Gastroesophageal sphincter (tissue), 4 donors: ENCODE results near the gene CYP46A1. TPM values are rescaled to one million over a fixed set of nuclear protein-coding genes. Genes with fewer than 3 reads are reported as not detected.

Experiments
- ATAC-seq: fragments of 150-250 bp; one replicate; pipeline ENCODE4 v1.9.1; 2016; ENCODE audit warnings: mild to moderate bottlenecking, moderate library complexity
- H3K27ac ChIP-seq, 4 donors: fragments of 200-600 bp; sonication (generic) in 3 of 4; 1 replicate in 3 of 4; 2 replicates in 1 of 4; pipeline ENCODE4 v1.5.1; 2016 to 2019
- H3K27me3 ChIP-seq: fragments of 200-600 bp; sonication (generic); one replicate; pipeline ENCODE4 v1.5.1; 2019
- H3K36me3 ChIP-seq, 2 donors: fragments of 200-600 bp; sonication (generic); one replicate each; pipeline ENCODE4 v1.5.1; 2019; ENCODE audit warnings: control low read depth in 1 of 2
- H3K4me1 ChIP-seq, 3 donors: fragments of 200-600 bp; sonication (generic); 1 replicate in 2 of 3; 2 replicates in 1 of 3; pipeline ENCODE4 v1.5.1; 2016 to 2019; ENCODE audit warnings: control low read depth in 2 of 3
- H3K4me3 ChIP-seq, 2 donors: fragments of 200-600 bp; sonication (generic); one replicate each; pipeline ENCODE4 v1.5.1; 2019; ENCODE audit warnings: mild to moderate bottlenecking in 1 of 2, moderate library complexity in 1 of 2
- H3K9me3 ChIP-seq, 3 donors: fragments of 200-600 bp; sonication (generic); one replicate each; pipeline ENCODE4 v1.5.1; 2017 to 2019; ENCODE audit warnings: control low read depth in 2 of 3
- EP300 ChIP-seq: sonication (generic); formaldehyde crosslinking; IDR thresholded peaks from one replicate; pipeline ENCODE4 v1.6.1; 2017; ENCODE audit warnings: antibody characterized with exemption, mild to moderate bottlenecking
- POLR2A ChIP-seq, 2 donors: fragments of 450-650 bp; IDR thresholded peaks; one replicate each; pipeline ENCODE4 v1.6.1; 2017; ENCODE audit warnings: antibody characterized with exemption in 2 of 2, mild to moderate bottlenecking in 2 of 2, moderate library complexity in 1 of 2
- POLR2AphosphoS5 ChIP-seq: sonication (generic); formaldehyde crosslinking; IDR thresholded peaks from one replicate; pipeline ENCODE4 v1.6.1; 2017; ENCODE audit warnings: antibody characterized with exemption
- WGBS, 2 donors: methylation state at CpG; one replicate each; pipeline ENCODE4 v1.1.5; 2018; ENCODE audit warnings: low coverage in 1 of 2; 5-methylcytosine and 5-hydroxymethylcytosine counted together
- total RNA-seq, 4 donors: library from RNA; depleted of rRNA; stranded (reverse); fragments of >200 nt; gene quantifications; one replicate each; pipeline ENCODE4 v1.1.0, GENCODE V29; 2016
- TF ChIP-seq, protein P1 (sequence below), 4 experiments: fragments of 200-600 bp in 2 of 4; fragments of 450-650 bp in 2 of 4; sonication (generic) in 1 of 4; IDR thresholded peaks; one replicate each; pipeline ENCODE4 v1.5.1; 2017 to 2019; ENCODE audit warnings: antibody characterized with exemption in 4 of 4, mild to moderate bottlenecking in 2 of 4, moderate library complexity in 2 of 4

The CYP46A1 gene
- total RNA-seq, 4 donors from 2014 or later = 0.78 to 1.4 (median 0.94) TPM; not detected in 1

DNA sequence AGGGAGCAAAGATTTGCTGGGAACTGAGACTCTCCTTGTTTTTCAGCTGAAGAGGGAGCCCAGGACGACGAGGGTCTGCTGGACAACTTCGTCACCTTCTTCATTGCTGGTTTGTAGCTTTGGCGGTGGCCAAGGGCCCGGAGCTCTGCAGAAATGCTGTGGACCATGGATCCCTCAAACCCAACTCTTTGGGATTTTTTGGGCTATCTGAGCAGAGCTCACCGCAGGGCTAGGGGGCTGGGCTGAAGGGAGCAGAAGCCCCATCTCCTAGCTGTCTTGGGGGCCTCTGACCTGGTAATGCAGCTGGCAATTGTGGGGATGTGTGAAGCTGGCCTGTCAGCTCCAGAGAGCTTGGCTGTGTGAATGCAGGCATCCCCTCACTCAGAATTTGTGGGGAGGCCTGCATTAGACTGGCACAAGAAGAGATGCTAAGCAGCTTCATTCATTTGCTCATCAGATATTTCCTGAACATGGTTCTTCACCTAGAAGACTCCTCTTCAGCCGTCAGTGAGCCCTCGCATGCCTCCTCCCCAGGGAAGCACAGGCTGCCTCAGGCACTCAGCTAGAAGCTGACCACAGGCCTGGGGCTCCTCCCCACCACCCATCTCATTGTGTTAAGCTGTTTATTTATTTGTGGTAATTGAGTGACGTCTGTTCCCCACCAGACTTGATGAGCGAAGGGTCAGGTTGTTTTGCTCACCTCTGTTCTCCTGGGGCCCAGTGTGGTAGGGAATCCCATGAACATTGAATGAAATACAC lies 32.2 kb downstream of the CYP46A1 start:
- TF ChIP-seq POLR2A (IDR thresholded peaks at IDR 0.05) = no peak
- no peak for TF ChIP-seq EP300
- TF ChIP-seq POLR2AphosphoS5 = no peak
- TF ChIP-seq, protein P1, sequence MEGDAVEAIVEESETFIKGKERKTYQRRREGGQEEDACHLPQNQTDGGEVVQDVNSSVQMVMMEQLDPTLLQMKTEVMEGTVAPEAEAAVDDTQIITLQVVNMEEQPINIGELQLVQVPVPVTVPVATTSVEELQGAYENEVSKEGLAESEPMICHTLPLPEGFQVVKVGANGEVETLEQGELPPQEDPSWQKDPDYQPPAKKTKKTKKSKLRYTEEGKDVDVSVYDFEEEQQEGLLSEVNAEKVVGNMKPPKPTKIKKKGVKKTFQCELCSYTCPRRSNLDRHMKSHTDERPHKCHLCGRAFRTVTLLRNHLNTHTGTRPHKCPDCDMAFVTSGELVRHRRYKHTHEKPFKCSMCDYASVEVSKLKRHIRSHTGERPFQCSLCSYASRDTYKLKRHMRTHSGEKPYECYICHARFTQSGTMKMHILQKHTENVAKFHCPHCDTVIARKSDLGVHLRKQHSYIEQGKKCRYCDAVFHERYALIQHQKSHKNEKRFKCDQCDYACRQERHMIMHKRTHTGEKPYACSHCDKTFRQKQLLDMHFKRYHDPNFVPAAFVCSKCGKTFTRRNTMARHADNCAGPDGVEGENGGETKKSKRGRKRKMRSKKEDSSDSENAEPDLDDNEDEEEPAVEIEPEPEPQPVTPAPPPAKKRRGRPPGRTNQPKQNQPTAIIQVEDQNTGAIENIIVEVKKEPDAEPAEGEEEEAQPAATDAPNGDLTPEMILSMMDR (IDR thresholded peaks at IDR 0.05) = no peak
- Histone ChIP-seq H3K4me1 (no peaks in the 10 kb centered on the region), H3K27me3 (no peaks in the 10 kb centered on the region), H3K9me3 (no peaks in the 10 kb centered on the region), H3K4me3 (no peak overlapping the region), H3K27ac (no peak overlapping the region), H3K36me3 (no peaks in the 10 kb centered on the region)
- WGBS, 2 donors = 20 to 80% methylated on average over 1 to 2 of the region's 10 CpGs
- ATAC-seq = no peak

DNA sequence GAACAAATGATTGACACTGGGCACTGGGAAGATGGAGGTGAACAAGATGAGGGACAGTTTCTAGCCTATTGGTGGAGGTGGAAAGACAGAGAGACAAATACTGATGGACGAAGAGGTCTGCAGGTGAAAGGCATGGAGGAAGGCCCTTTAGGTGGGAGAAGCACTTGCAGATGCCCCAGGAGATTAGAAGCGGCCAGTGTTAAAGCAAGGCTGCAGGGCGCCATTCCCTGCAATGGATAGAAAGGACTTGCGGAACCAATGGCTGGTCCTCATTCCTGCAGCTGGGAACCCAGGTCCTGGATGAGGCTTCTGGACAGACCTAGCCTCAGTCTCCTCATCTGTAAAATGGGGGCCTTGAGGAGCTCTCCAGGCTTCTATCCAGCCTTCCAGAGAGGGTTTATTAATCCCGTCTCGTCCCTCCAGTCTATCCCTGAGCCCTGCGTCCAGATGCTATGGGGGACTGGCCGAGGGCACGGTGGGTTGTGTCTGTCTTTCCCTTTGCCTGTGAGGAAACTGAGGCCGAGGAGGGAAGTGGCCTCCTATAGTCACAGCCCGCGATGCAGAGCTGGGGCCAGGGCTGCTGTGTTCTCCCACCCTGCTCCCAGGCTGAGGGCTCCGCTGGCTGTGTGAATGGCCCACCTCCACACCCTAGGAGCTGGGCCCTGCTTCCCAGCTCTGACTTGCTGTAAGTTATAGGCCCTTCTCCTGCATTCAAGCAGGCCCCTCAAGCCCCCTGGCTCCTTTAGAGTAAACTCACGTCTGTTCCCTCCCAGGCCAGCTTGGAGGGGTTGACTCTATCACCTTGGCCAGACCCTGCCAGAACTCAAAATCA lies 33.0 kb downstream of the CYP46A1 start:
- no peaks in the 10 kb centered on the region for H3K9me3 ChIP-seq
- ATAC-seq = no peak
- WGBS, 2 donors = 87 to 94% methylated on average over 3 to 5 of the region's 14 CpGs
- no peak overlapping the region for H3K27ac ChIP-seq
- no peaks in the 10 kb centered on the region for H3K4me1 ChIP-seq
- H3K36me3 ChIP-seq = no peaks in the 10 kb centered on the region
- no peak overlapping the region for H3K4me3 ChIP-seq
- no peak for TF ChIP-seq POLR2A (IDR thresholded peaks at IDR 0.05)
- TF ChIP-seq, protein P1 (IDR thresholded peaks at IDR 0.05) = no peak
- H3K27me3 ChIP-seq = no peaks in the 10 kb centered on the region

DNA sequence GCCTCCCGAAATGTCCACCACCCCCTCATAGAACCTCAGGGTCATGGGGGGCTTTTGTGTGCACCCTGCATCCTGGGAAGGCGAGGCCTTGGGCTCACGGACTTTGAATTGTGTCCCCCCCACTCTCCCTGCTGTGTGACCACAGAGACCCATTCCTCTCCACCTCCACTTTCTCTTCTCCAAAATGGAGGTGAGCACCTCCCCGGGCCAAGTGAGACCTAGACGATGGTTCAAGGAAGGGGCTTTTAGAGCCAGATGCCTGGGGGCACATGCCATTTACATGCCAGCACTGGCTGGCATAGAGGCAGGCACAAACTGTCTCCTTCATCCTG lies 33.5 kb downstream of the CYP46A1 start:
- no CpG with 5 or more reads among the region's 5 CpGs for WGBS, 2 donors
- Histone ChIP-seq H3K27me3 (no peaks in the 10 kb centered on the region), H3K9me3 (no peaks in the 10 kb centered on the region), H3K4me3 (no peak overlapping the region), H3K27ac (no peak overlapping the region), H3K36me3 (no peaks in the 10 kb centered on the region), H3K4me1 (no peaks in the 10 kb centered on the region)
- no peak for TF ChIP-seq POLR2AphosphoS5
- TF ChIP-seq, protein P1 (IDR thresholded peaks at IDR 0.05) = no peak
- TF ChIP-seq EP300 = no peak
- no peak for TF ChIP-seq POLR2A (IDR thresholded peaks at IDR 0.05)
- no peak for ATAC-seq

DNA sequence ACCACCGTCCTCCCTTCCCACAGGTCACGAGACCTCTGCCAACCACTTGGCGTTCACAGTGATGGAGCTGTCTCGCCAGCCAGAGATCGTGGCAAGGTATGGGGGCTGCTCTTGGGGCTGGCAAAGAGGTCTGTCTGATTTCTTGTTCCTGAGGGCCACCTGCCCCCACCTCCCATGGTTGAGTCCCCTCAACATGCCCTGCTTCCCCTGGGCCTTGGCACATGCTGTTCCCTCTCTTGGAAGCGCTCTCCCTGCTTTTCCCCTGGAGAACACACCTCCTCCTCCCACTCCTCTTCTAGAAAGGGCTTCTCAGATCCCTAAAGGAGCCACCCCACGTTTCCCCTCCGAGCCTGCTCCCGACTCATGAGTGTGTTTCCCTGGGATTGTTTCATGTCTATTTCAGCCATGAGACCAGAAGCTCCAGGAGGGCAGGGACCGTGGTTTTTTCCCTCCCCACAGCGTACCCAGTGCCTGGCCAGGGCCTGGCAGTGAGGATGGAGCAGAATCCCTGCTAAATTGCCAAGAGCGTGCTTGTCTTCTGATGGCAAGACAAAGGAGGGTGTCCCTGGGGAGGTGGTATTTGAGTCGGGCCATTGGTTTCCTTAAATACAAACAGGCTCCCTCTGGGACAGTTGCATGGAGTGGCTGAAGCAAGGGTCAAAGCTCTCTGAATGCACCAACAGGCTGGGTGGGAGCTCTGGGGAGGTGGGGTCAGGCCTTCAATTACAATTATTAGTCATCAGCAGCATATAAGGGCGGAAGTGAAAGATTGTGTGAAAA lies 34.1 kb downstream of the CYP46A1 start:
- Histone ChIP-seq H3K27ac (no peak overlapping the region), H3K27me3 (no peaks in the 10 kb centered on the region), H3K4me3 (no peak overlapping the region), H3K9me3 (no peaks in the 10 kb centered on the region), H3K4me1 (no peaks in the 10 kb centered on the region), H3K36me3 (no peaks in the 10 kb centered on the region)
- WGBS, 2 donors = 78 to 93% methylated on average over 1 to 3 of the region's 14 CpGs
- ATAC-seq = no peak
- TF ChIP-seq, protein P1 (IDR thresholded peaks at IDR 0.05) = no peak
- TF ChIP-seq EP300 (no peak), POLR2A (IDR thresholded peaks at IDR 0.05) (no peak), POLR2AphosphoS5 (no peak)
